Dermis microvascular lymphatic vessel endothelial cell (primary cell): Measurements from ENCODE around the gene SUSD5. TPM values are rescaled to one million over a fixed set of nuclear protein-coding genes. Genes with fewer than 3 reads are reported as not detected.
"Not testable (repeated sequence)": the region's sequence is repeated elsewhere in the genome, so short reads cannot be mapped to it uniquely, and the experiment has no call there.

Experiments
- DNase-seq, 2 donors: peaks; one replicate each; pipeline versions ENCODE4 v3.0.0 to v3.0.0-alpha.2; 2010; ENCODE audit warnings: low read depth in 2 of 2
- total RNA-seq: library from RNA; depleted of rRNA; stranded (reverse); fragments of >200 nt; gene quantifications from 2 replicates; pipeline ENCODE4 v1.2.1, GENCODE V29; 2014

Gene SUSD5
- total RNA-seq, 1 donor from 2014 or later: 1.7 TPM

- DNase-seq: no peak
Observed at GRCh38 chr3:33152363-33153360, 65.9 kb downstream of the SUSD5 start.

- DNase-seq: no peak
Observed at GRCh38 chr3:33149342-33149741, 69.3 kb downstream of the SUSD5 start.

GRCh38 chr3:33146791-33147445, 71.7 kb downstream of the SUSD5 start:
- DNase-seq: peak; percentile 23 to 69

DNA sequence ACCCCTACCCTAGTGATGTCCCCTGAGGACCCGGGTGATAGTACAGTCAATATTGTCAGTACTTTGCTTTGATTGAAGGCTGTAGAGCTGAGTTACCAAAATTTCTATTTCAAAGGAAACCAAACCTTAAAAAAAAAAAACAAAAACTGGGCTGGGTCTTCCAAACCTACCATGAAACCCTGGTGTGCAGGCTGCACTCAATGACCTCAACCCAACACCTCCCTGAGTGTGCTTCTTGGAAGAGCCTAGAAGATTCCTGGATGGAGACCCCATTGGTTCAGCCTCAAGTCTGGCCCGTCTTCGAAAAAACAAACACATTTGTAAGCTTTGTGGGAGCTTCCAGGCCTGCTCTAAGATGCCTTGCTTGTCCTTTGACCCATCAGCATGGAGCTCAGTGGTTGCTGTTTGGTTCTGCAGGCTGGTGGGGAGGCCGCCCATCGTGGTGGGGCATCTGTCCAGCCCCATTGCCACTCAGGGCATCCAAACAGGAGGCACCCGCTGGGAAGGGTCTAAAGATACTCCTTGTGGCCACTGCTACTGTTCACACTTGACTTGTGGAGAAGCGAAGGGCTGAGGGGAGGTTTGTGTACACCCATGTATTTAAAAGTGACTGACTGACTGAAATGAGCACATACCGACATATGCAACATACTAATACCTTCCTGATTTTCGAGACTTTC, 72.6 kb downstream of the SUSD5 start:
- DNase-seq: no peak

GRCh38 chr3:33145221-33145900, 73.2 kb downstream of the SUSD5 start:
- DNase-seq: no peak

GRCh38 chr3:33144433-33144832, 74.2 kb downstream of the SUSD5 start:
- peak in 1 of 2 donors; percentile 36 for DNase-seq

DNA sequence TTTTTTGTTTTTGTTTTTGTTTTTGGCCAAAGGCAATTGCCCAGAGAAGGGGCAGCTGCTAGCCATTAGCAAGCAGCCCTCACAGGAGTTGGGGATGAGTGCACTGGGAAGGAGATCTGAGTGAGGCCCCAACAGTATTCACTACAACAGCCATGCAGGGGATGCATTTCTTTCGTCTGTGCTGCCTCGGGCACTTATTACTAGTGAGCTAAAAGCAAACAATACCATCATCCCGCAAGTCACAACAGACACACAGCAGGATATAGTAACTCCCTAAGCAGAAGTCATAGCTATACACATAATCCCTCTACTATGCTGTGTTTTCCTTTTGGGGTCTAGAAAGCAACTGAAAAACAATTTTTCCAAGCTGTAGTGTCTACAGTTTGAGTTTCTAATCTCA, 77.6 kb downstream of the SUSD5 start:
- no peak for DNase-seq

DNA sequence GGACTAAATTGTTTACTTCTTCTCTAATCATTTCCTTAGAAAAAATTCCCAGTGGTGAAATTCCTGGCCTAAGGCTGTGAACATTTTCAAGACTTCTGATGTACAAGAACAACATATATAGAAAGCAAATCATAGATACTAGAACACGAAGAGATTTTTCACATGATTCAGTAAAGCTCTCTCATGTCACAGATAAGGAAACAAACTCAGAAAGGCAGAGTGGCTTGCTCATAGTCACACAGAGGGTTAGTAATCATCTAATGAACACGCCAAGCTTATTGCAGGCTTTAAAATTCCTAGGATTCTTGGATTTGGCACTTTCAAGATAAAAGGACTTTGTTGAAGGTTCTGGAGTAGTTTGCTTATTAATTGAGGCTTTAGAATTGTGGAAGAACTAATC, 78.6 kb downstream of the SUSD5 start:
- DNase-seq: no peak

GRCh38 chr3:33139006-33139623, 79.5 kb downstream of the SUSD5 start:
- DNase-seq: not testable (repeated sequence)

DNA sequence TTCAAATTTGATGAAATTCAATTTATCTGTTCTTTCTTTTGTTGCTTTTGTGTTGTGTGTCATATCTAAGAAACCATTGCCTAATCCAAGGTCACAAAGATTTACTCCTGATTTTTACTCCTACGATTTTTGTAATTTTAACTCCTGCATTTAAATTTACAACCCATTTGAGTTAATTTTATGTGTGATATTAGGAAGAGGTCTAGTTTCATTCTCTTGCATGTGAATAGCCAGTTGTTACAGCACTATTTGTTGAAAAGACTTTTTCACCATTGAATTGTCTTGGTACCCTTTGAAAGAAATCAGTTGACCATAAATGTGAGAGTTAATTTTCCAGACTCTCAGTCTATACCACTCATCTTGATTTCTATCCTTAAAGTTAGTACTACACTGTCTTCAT, 80.9 kb downstream of the SUSD5 start:
- no peak for DNase-seq

GRCh38 chr3:33134026-33134625, 84.5 kb downstream of the SUSD5 start:
- DNase-seq: peak in 1 of 2 donors; percentile 58

- DNase-seq: no peak
Observed at GRCh38 chr3:33132019-33132360, 86.6 kb downstream of the SUSD5 start.

GRCh38 chr3:33131331-33132018, 87.1 kb downstream of the SUSD5 start:
- peak; percentile 62 to 79 for DNase-seq

DNA sequence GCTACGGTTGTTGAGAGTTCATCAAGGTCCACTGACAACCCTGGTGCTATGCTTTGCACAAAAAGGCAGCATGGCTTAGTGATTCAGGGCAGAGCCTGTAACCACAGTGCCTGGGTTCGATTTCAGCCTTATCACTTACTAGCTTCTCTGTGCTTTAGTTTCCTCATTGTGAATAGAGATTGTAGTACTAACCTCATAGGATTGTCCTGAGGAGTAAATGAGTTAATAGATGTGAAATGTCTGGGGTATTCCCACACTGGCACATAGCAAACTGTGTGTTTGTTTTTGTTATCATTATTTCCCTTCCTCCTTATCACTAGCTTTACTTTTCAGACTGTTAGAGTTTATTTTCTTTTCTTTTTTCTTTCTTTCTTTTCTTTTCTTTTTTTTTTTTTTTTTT, 88.5 kb downstream of the SUSD5 start:
- no peak for DNase-seq

- no peak for DNase-seq
Observed at GRCh38 chr3:33128706-33129105, 89.9 kb downstream of the SUSD5 start.

GRCh38 chr3:33125840-33126239, 92.8 kb downstream of the SUSD5 start:
- no peak for DNase-seq

DNA sequence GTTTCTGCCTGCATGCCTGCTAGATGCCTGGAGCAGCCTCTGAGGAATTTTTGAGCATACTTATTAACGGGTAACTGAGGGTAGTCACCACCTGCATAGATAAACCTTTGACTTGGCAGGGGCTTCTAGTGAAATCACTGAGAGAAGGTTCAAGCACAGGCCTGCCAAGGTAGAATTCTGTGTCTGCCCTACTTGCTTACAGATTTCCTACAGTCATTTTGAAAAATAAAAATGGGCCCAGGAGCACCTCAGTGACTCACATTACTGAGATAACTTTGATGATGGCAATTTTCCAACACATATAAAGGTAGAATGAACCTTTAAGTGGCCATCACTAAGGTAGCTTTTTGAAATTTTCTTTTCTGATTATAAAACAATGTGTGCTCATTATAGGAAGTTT, 94.0 kb downstream of the SUSD5 start:
- no peak for DNase-seq

- DNase-seq: no peak
Observed at GRCh38 chr3:33122991-33123390, 95.6 kb downstream of the SUSD5 start.

DNA sequence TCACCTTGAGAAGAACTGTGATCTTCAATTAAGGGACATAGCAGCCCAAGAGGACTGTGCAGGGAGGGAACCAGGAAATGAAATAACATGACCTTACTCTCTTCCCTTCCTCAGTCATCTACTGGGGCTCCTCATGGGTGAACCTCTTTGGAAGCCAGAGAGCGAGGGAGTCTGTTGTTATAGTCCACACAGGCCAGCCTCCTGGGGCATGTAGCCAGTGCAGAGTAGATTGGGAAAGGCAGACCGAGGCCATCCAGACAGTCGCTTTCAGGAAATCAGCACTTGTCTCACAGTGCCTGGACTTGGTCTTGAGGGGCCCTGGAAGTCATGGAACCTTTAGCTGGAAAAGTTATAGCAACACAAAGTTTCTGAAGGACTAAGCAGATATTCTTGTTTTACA, 98.7 kb downstream of the SUSD5 start:
- DNase-seq: no peak

- DNase-seq: no peak
Observed at GRCh38 chr3:33117461-33117860, 101.1 kb downstream of the SUSD5 start.
